ENCODE data around the gene TXNDC5.

The TXNDC5 gene

GRCh38 chr6:7879043-7879442 lies 31.5 kb downstream of the TXNDC5 start:
- ChIA-PET POLR2A (interaction anchor here (0.6 to 1.3 kb wide), 2 partner anchors 150 to 153 kb away, joined by 3 to 5 read pairs; partner anchors contain the start of gene BMP6), CTCF (interaction anchor here (0.6 to 1.4 kb wide), 4 partner anchors 114 to 381 kb away, joined by 3 to 9 read pairs (median 5); no protein-coding TSS in a partner anchor)
- no peak for TF ChIP-seq SP7 (tag by site-specific recombination; IDR thresholded peaks at IDR 0.05)
- TF ChIP-seq MYNN (tag by site-specific recombination; IDR thresholded peaks at IDR 0.05; ENCODE audit: borderline replicate concordance) = no peak
- Histone ChIP-seq H3K36me3 (ENCODE audit: control insufficient read depth in 2 of 2, insufficient read depth in 1 of 2, low read length in 2 of 2) (peaks cover 14 to 46% of the 10 kb centered on the region in 2 experiments; a peak in 2 of 3 replicates), H3K4me1 (ENCODE audit: control insufficient read depth, insufficient read depth, low read length) (no peaks in the 10 kb centered on the region), H3K27ac (ENCODE audit: extremely low read depth, low read depth, low read length) (no peak overlapping the region), H3K9me3 (ENCODE audit: control insufficient read depth, insufficient read depth, low read depth, low read length) (no peaks in the 10 kb centered on the region), H3K4me3 (ENCODE audit: low read depth, low read length) (no peak overlapping the region)

GRCh38 chr6:7878401-7878964 lies 32.1 kb downstream of the TXNDC5 start:
- ChIA-PET POLR2A (interaction anchor here (1.3 kb wide), 1 partner anchor 153 kb away, joined by 5 read pairs; the partner anchor contains the start of gene BMP6), CTCF (interaction anchor here (1.4 kb wide), 2 partner anchors 114 to 156 kb away, joined by 4 to 9 read pairs; no protein-coding TSS in a partner anchor)
- Histone ChIP-seq H3K36me3 (ENCODE audit: control insufficient read depth in 2 of 2, insufficient read depth in 1 of 2, low read length in 2 of 2) (peaks cover 12 to 41% of the 10 kb centered on the region in 2 experiments; a peak in 2 of 3 replicates), H3K27ac (ENCODE audit: extremely low read depth, low read depth, low read length) (no peak overlapping the region), H3K4me1 (ENCODE audit: control insufficient read depth, insufficient read depth, low read length) (no peaks in the 10 kb centered on the region), H3K4me3 (ENCODE audit: low read depth, low read length) (no peak overlapping the region), H3K9me3 (ENCODE audit: control insufficient read depth, insufficient read depth, low read depth, low read length) (no peaks in the 10 kb centered on the region)
- TF ChIP-seq, protein P1, sequence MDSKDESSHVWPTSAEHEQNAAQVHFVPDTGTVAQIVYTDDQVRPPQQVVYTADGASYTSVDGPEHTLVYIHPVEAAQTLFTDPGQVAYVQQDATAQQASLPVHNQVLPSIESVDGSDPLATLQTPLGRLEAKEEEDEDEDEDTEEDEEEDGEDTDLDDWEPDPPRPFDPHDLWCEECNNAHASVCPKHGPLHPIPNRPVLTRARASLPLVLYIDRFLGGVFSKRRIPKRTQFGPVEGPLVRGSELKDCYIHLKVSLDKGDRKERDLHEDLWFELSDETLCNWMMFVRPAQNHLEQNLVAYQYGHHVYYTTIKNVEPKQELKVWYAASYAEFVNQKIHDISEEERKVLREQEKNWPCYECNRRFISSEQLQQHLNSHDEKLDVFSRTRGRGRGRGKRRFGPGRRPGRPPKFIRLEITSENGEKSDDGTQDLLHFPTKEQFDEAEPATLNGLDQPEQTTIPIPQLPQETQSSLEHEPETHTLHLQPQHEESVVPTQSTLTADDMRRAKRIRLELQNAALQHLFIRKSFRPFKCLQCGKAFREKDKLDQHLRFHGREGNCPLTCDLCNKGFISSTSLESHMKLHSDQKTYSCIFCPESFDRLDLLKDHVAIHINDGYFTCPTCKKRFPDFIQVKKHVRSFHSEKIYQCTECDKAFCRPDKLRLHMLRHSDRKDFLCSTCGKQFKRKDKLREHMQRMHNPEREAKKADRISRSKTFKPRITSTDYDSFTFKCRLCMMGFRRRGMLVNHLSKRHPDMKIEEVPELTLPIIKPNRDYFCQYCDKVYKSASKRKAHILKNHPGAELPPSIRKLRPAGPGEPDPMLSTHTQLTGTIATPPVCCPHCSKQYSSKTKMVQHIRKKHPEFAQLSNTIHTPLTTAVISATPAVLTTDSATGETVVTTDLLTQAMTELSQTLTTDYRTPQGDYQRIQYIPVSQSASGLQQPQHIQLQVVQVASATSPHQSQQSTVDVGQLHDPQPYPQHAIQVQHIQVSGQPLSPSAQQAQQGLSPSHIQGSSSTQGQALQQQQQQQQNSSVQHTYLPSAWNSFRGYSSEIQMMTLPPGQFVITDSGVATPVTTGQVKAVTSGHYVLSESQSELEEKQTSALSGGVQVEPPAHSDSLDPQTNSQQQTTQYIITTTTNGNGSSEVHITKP (tag by site-specific recombination; IDR thresholded peaks at IDR 0.05) = 0 out of 2 replicates have a peak, but pooled peaks have one; percentile 12
- TF ChIP-seq WT1 (tag by site-specific recombination; IDR thresholded peaks at IDR 0.05) (no peak), ZNF830 (tag by site-specific recombination; IDR thresholded peaks at IDR 0.05; ENCODE audit: low read depth) (no peak)

DNA sequence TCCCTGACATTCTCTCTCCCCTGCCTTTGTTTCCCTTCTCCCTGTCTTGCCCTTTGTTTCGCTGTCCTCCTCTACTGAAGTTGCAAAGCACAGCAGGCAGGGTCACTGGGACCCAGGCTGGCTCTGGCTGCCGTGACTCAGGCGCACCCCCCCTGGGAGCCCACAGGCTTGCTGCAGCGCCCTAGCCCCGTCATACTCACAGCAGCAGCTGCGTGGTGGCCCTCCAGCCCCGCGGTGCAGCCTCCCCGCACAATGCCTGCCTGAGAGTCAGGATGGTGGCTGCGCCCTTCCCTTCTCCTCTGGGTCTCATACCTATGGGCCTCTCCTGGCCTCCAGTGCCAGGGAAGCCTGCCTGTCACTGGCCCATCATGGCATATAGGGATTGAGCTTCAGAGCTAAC lies 41.7 kb downstream of the TXNDC5 start:
- peaks cover 0 to 3% of the 10 kb centered on the region in 2 experiments; a peak in 2 of 3 replicates for H3K36me3 ChIP-seq (ENCODE audit: control insufficient read depth in 2 of 2, insufficient read depth in 1 of 2, low read length in 2 of 2)
- no peak overlapping the region for H3K4me3 ChIP-seq (ENCODE audit: low read depth, low read length)
- H3K27ac ChIP-seq (ENCODE audit: extremely low read depth, low read depth, low read length) = no peak overlapping the region
- CTCF ChIA-PET = interaction anchor here (0.7 kb wide), 1 partner anchor 309 kb away, joined by 3 read pairs; no protein-coding TSS in a partner anchor
- no peaks in the 10 kb centered on the region for H3K4me1 ChIP-seq (ENCODE audit: control insufficient read depth, insufficient read depth, low read length)
- POLR2A ChIA-PET = no interaction called here
- TF ChIP-seq ZNF184 (tag by site-specific recombination; IDR thresholded peaks at IDR 0.05) (no peak), ZNF843 (tag by site-specific recombination; IDR thresholded peaks at IDR 0.05) (no peak)
- no peaks in the 10 kb centered on the region for H3K9me3 ChIP-seq (ENCODE audit: control insufficient read depth, insufficient read depth, low read depth, low read length)

- TF ChIP-seq ZSCAN30 (tag by site-specific recombination; IDR thresholded peaks at IDR 0.05) (no peak), ZNF2 (tag by site-specific recombination; IDR thresholded peaks at IDR 0.05) (no peak), ZNF23 (tag by site-specific recombination; IDR thresholded peaks at IDR 0.05; ENCODE audit: borderline replicate concordance) (no peak), KLF10 (tag by site-specific recombination; IDR thresholded peaks at IDR 0.05) (no peak), ZNF792 (tag by site-specific recombination; IDR thresholded peaks at IDR 0.05) (no peak), ELK4 (IDR thresholded peaks at IDR 0.05; ENCODE audit: borderline replicate concordance, low read depth, low read length) (no peak)
- Histone ChIP-seq H3K4me3 (ENCODE audit: low read depth, low read length) (no peak overlapping the region), H3K4me1 (ENCODE audit: control insufficient read depth, insufficient read depth, low read length) (no peaks in the 10 kb centered on the region), H3K9me3 (ENCODE audit: control insufficient read depth, insufficient read depth, low read depth, low read length) (no peaks in the 10 kb centered on the region), H3K27ac (ENCODE audit: extremely low read depth, low read depth, low read length) (no peak overlapping the region), H3K36me3 (ENCODE audit: control insufficient read depth in 2 of 2, insufficient read depth in 1 of 2, low read length in 2 of 2) (peaks cover 0 to 3% of the 10 kb centered on the region in 2 experiments; a peak in 1 of 3 replicates)
- CTCF ChIA-PET = interaction anchor here (0.7 to 0.8 kb wide), 2 partner anchors 30 to 33 kb away, joined by 3 to 4 read pairs; no protein-coding TSS in a partner anchor
- POLR2A ChIA-PET = no interaction called here
Observed at GRCh38 chr6:7866526-7866925, 44.1 kb downstream of the TXNDC5 start.

All from HEK293 (cell line).